Prostate gland (tissue), 2 donors: ENCODE results near the gene SLC12A8.

Experiments
- CTCF ChIP-seq, 4 experiments: fragments of 200-600 bp in 2 of 4; fragments of 450-650 bp in 2 of 4; sonication (generic) in 2 of 4; IDR thresholded peaks; 1 replicate in 3 of 4; 2 replicates in 1 of 4; pipeline ENCODE4 v1.5.1; 2016 to 2019; ENCODE audit warnings: antibody characterized with exemption in 4 of 4, mild to moderate bottlenecking in 2 of 4, moderate library complexity in 2 of 4
- POLR2A ChIP-seq: fragments of 450-650 bp; IDR thresholded peaks from one replicate; pipeline ENCODE4 v1.6.1; 2016; ENCODE audit warnings: antibody characterized with exemption, mild to moderate bottlenecking
- POLR2AphosphoS5 ChIP-seq: sonication (generic); formaldehyde crosslinking; IDR thresholded peaks from one replicate; pipeline ENCODE4 v1.6.1; 2017; ENCODE audit warnings: antibody characterized with exemption

- TF ChIP-seq POLR2A (no peak), CTCF (IDR thresholded peaks at IDR 0.05) (no peak), POLR2AphosphoS5 (no peak)
Observed at GRCh38 chr3:125053304-125053699, 159.2 kb downstream of the SLC12A8 start.
